Activated naive CD4-positive, alpha-beta T cell treated with anti-CD3 and anti-CD28 coated beads, Interleukin-2, amount 50 U/mL, for 24 hours (primary cell): ENCODE results near the gene VMAC.
A peak's percentile ranks its signal among the peaks of the same experiment; 100 is the strongest.

ENCODE experiments used
- H3K27ac Mint-ChIP-seq: one replicate; pipeline ENCODE4 v1.8.0; 2021; ENCODE audit warnings: mild to moderate bottlenecking, mixed read lengths
- H3K27me3 Mint-ChIP-seq: one replicate; pipeline ENCODE4 v1.8.0; 2021; ENCODE audit warnings: mixed read lengths
- H3K36me3 Mint-ChIP-seq: one replicate; pipeline ENCODE4 v1.8.0; 2021; ENCODE audit warnings: mixed read lengths
- H3K4me1 Mint-ChIP-seq: one replicate; pipeline ENCODE4 v1.8.0; 2021; ENCODE audit warnings: mixed read lengths
- H3K4me3 Mint-ChIP-seq: one replicate; pipeline ENCODE4 v1.8.0; 2021; ENCODE audit warnings: mild to moderate bottlenecking, mixed read lengths
- H3K9me3 Mint-ChIP-seq: one replicate; pipeline ENCODE4 v1.8.0; 2021; ENCODE audit warnings: mixed read lengths

The VMAC gene

DNA sequence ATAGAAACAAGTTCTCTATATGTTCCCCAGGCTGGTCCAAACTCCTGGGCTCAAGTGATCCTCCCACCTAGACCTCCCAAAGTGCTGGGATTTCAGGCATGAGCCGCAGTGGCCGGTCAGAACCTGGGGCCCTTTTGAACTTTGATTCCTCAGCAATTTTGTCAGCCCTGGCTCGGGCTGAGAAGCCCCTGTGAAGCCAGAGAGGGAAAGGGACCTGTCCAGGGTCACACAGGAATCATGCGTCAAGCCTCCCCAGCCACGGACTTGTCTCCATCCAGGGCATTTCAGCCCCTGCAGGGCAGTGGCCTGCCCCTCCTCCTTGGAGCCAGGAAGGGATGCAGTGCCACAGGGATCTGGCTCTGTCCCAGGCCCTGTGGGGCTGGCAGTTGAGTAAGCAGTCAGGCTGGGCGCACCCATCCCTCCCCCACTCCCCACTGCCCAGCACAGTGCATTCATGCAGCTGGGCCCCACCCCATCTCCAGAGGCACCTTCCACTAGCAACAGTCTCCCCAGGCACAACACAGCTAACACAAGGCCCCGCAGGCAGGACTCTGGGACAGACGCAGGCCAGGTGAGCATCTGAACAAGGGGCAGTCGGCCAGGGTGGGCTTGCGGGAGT is 9.2 kb downstream of the VMAC start, which contains the start of gene CAPS:
CAPS (plus strand) TSS at position 516 of the 619 bp plus-strand sequence. CDS start 153 bp downstream, outside the sequence.
- Mint-ChIP-seq H3K9me3 (no peaks in the 10 kb centered on the region), H3K4me1 (no peaks in the 10 kb centered on the region), H3K27me3 (no peaks in the 10 kb centered on the region), H3K4me3 (no peak within 1 kb of the TSS), H3K27ac (no peak within 1 kb of the TSS), H3K36me3 (no peaks in the 10 kb centered on the region)

DNA sequence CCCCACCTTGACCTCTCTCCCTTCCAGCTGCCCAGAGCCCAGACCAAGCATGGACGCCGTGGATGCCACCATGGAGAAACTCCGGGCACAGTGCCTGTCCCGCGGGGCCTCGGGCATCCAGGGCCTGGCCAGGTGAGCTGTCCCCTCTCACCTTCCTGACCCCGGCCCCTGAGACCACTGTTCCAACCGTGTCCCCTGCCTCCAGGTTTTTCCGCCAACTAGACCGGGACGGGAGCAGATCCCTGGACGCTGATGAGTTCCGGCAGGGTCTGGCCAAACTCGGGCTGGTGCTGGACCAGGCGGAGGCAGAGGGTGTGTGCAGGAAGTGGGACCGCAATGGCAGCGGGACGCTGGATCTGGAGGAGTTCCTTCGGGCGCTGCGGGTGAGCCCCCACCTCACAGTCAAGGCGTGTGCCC is 9.7 kb downstream of the VMAC start:
- Mint-ChIP-seq H3K36me3 (no peaks in the 10 kb centered on the region), H3K9me3 (no peaks in the 10 kb centered on the region), H3K27ac (no peak overlapping the region), H3K4me1 (no peaks in the 10 kb centered on the region), H3K27me3 (no peaks in the 10 kb centered on the region), H3K4me3 (no peak overlapping the region)

DNA sequence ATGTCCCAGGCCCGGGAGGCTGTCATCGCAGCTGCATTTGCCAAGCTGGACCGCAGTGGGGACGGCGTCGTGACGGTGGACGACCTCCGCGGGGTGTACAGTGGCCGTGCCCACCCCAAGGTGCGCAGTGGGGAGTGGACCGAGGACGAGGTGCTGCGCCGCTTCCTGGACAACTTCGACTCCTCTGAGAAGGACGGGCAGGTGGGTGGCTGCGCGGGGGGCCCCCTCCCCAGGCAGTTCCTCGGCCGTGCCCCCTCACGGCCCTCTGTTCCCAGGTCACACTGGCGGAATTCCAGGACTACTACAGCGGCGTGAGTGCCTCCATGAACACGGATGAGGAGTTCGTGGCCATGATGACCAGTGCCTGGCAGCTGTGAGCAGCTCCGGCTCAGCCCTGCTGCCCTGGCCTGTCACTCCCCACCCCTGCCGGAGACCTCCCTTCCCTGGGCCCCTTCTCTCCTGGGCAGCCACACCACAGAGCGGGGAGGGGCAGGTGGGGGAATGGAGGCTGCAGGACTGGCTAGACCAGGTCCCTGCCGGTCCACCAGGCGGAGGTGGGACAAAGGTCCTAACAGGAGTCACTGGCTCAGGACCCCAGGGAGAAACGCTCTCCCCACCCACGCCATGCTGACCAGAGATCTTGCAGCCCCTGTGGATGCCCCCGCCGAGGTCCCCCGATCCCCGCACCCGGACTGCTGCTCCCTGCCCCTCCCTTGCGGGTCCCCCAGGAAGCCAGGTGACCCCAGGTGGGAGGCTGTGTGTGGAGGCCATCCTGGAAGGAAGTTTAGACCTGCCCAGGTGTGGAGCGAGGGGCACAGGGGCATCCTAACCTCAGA is 10.5 kb downstream of the VMAC start:
- Mint-ChIP-seq H3K27ac (no peak overlapping the region), H3K4me3 (no peak overlapping the region), H3K36me3 (no peaks in the 10 kb centered on the region), H3K27me3 (no peaks in the 10 kb centered on the region), H3K4me1 (no peaks in the 10 kb centered on the region), H3K9me3 (no peaks in the 10 kb centered on the region)

DNA sequence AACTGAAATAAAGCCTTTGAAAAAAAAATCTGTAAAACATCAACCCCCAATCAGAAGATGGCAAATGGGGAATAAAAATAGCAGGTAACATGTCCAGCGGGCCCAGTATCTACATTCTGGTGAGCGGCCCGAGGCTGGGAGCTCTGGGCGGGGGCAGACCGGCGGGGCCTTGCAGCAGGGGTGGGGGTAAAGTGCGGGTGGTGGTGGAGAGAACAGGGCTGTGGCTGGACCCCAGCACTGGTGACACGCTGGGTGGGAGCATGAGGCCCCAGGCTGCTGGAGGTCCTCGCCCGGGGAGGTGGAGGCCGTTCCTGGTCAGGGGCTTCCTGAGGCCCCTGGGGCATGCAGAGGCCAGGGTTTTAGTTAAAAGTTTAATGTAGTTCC is 11.1 kb downstream of the VMAC start:
- Mint-ChIP-seq H3K4me1 (no peaks in the 10 kb centered on the region), H3K27me3 (no peaks in the 10 kb centered on the region), H3K4me3 (no peak overlapping the region), H3K9me3 (no peaks in the 10 kb centered on the region), H3K27ac (no peak overlapping the region), H3K36me3 (no peaks in the 10 kb centered on the region)

DNA sequence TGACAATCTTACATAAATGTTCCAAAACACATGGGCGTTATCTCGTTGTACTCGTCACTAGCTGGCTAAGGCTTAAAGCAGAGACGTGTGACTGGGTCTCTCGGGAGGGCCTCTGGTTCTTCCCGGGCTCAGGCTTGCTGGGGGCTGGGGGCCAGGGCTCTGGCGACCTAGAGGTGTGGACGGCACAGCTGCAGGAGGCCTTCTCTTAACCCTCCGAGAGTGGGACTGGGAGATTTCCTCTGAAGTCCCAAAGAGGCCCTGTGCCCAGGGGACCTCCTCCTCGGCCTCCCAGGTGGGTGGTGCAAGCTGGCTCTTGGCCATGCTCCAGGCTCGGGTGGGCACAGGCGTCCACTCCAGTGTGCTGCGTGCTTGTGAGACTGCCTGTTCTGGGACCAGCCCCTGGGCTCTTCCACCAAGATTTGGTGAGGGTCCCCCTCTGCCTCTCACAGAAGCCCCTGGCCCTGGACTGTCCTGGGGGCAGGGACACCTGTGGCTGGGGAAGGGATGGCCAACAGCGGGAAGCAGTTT is 11.6 kb downstream of the VMAC start:
- no peaks in the 10 kb centered on the region for H3K4me1 Mint-ChIP-seq
- no peaks in the 10 kb centered on the region for H3K9me3 Mint-ChIP-seq
- H3K36me3 Mint-ChIP-seq: no peaks in the 10 kb centered on the region
- no peaks in the 10 kb centered on the region for H3K27me3 Mint-ChIP-seq
- no peak overlapping the region for H3K27ac Mint-ChIP-seq
- H3K4me3 Mint-ChIP-seq: no peak overlapping the region

DNA sequence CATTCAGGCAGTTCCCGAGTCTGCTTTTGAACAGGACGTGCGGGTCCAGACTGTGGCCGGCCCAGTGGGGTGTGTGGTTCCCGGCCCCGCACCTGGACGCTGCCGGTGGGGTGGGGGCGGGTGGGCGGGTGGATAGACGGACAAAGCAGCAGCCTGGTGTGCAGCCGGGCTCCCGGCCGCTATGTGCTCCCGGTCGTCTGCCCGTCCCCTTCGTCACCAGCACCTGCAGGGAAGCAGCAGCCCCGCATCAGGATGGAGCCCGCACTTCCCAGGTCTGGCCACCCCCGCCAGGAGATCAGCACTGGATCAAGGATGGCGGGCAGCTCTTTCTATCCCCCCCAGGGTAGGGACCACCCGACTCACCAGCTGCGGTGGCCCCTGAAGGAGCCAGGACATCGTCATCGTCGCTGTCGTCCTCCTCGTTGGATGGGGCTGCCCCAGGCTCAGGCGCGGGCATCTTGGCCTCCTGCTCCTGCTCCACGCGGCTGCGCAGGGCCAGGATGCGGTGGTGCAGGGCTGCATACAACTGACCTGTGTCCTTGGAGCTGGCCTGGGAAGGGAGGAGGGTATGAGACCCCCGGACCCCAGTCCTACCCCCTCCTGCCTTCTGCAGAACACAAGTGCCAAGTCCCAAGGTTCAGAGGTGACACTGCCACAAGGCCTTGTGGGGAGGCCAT is 12.9 kb downstream of the VMAC start:
- H3K4me3 Mint-ChIP-seq: no peak overlapping the region
- no peak overlapping the region for H3K27ac Mint-ChIP-seq
- H3K27me3 Mint-ChIP-seq: no peaks in the 10 kb centered on the region
- H3K4me1 Mint-ChIP-seq: no peaks in the 10 kb centered on the region
- H3K9me3 Mint-ChIP-seq: no peaks in the 10 kb centered on the region
- no peaks in the 10 kb centered on the region for H3K36me3 Mint-ChIP-seq

DNA sequence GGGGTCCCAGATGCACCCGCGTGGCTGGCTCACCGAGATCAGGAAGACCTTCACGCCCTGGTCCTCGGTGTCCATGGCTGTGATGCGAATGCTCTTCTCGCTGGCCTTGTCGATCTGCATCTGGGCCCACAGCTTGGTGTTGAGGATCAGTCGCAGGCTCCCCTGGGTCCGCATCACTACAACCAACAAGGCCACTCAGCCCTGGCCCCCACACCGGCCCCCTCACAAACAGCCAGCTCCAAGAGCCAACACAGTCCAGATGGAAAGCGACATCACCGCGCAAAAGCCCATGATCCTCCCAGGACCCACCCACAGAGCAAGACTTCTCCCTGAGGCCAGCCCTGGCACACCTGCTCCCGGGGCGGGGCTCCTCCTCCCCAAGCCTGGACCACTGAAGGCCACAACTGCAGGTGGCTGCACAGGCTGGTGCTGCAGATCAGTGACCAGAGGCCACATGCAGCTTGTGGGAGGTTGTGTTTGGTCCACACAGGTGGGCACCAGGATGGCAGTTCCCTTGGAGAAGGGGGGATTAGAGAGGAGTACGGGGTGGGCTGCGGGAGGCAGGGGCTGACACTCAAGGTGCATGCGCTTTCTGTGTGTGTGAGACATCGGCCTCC is 13.9 kb downstream of the VMAC start:
- no peaks in the 10 kb centered on the region for H3K27me3 Mint-ChIP-seq

DNA sequence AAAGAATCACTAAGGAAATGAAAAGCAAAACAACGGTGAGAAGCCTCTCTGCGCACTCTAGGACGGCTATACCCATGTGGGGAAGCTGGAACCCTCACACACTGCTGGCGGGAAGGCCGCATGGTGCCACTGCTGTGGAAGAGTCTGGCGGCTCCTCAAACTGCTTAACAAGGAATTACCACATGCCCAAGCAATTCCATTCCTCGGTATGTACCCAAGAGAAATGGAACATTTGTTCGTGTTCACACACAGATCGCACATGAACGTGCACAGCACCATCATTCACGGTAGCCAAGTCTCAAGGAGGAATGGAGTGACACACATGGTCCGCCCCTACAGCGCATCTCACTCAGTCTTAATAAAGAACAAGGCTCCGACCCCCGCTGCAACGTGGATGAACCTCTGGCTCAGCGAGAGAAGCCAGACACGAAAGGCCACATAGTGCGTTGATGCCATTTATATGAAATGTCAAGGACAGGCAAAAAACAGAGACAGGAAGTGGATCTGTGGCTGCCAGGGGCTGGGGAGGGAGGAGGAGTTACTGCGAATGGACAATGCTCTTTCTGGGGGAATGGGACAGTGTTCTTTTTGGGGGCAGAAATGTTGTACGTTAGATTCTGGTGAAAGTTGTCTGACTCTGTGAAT is 17.0 kb downstream of the VMAC start:
- no peak overlapping the region for H3K4me3 Mint-ChIP-seq
- no peaks in the 10 kb centered on the region for H3K9me3 Mint-ChIP-seq
- H3K4me1 Mint-ChIP-seq: no peaks in the 10 kb centered on the region
- no peak overlapping the region for H3K27ac Mint-ChIP-seq
- no peaks in the 10 kb centered on the region for H3K27me3 Mint-ChIP-seq
- peaks cover 2% of the 10 kb centered on the region for H3K36me3 Mint-ChIP-seq

More for the DNA sequence above, 13.9 kb downstream of the VMAC start:
- H3K4me3 Mint-ChIP-seq: no peak overlapping the region
- no peaks in the 10 kb centered on the region for H3K4me1 Mint-ChIP-seq
- no peaks in the 10 kb centered on the region for H3K9me3 Mint-ChIP-seq
- peak overlapping the region; percentile 30 for H3K27ac Mint-ChIP-seq
- H3K36me3 Mint-ChIP-seq: no peaks in the 10 kb centered on the region

DNA sequence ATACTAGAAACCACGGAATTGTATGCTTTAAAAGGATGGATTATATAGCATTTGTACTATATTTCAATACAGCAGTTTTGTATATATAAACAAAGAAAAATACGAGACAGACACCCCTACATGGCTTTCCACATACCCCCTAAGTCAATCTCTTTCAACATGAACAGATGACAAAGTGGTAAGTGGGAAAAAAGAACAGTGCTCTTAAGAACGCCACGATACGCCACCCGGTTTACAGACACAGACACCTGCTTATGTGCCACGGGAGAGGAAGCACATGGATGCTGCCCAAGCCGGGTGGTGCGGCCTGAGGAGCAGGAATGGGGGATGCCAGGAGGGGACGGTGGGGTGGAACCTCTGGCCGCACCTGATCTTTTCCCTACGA is 17.5 kb downstream of the VMAC start:
- Mint-ChIP-seq H3K36me3 (peaks cover 2% of the 10 kb centered on the region), H3K9me3 (no peaks in the 10 kb centered on the region), H3K27ac (no peak overlapping the region), H3K4me1 (no peaks in the 10 kb centered on the region), H3K4me3 (no peak overlapping the region), H3K27me3 (no peaks in the 10 kb centered on the region)

DNA sequence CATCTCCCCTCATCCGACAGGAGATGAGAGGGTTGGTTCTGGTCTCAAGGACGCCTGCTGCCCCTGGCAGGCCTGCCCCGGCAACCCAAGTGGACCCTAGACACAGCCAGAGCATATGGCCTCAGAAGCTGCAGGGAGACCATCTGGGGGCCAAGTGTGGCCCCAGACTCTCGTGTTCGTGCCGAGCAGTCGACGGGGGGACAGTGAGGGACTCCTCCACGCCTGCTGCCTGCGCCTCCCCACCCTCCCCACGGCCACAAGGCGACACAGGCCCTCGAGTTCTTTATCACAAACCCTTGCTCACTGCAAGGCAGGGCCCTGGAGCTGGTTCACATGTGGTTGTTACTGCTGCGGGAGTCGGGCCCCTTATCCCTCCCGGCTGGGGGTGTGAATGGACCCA is 18.7 kb downstream of the VMAC start:
- no peaks in the 10 kb centered on the region for H3K9me3 Mint-ChIP-seq
- H3K36me3 Mint-ChIP-seq: peaks cover 6% of the 10 kb centered on the region
- no peak overlapping the region for H3K27ac Mint-ChIP-seq
- no peaks in the 10 kb centered on the region for H3K4me1 Mint-ChIP-seq
- no peak overlapping the region for H3K4me3 Mint-ChIP-seq
- no peaks in the 10 kb centered on the region for H3K27me3 Mint-ChIP-seq

DNA sequence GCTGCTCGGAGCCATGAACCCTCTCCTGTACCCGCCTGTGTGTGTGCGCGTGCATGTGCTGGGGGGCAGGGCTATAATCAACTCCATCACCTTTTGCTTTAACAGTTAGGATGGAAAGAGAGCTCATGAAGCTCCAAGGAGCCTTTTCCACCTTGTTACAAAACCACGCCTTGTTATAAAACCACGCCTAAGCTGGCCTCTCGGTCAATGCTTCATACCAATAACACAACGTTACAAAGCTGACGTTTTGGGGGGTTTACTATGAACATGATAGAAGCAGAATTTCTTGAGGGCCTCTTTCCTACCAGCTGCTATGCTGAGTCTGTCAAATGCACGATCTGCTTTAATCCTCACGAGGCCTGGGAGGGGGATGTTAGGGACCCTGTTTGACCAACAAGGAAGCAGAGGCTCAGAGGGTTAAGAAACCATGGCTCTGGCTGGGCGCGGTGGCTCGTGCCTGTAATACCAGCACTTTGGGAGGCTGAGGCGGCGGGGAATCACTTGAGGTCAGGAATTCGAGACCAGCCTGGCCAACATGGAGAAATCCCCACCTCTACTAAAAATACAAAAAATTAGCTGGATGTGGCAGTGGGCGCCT is 21.3 kb downstream of the VMAC start:
- Mint-ChIP-seq H3K4me3 (no peak overlapping the region), H3K27me3 (no peaks in the 10 kb centered on the region), H3K36me3 (peaks cover 11% of the 10 kb centered on the region), H3K4me1 (no peaks in the 10 kb centered on the region), H3K27ac (no peak overlapping the region), H3K9me3 (no peaks in the 10 kb centered on the region)

DNA sequence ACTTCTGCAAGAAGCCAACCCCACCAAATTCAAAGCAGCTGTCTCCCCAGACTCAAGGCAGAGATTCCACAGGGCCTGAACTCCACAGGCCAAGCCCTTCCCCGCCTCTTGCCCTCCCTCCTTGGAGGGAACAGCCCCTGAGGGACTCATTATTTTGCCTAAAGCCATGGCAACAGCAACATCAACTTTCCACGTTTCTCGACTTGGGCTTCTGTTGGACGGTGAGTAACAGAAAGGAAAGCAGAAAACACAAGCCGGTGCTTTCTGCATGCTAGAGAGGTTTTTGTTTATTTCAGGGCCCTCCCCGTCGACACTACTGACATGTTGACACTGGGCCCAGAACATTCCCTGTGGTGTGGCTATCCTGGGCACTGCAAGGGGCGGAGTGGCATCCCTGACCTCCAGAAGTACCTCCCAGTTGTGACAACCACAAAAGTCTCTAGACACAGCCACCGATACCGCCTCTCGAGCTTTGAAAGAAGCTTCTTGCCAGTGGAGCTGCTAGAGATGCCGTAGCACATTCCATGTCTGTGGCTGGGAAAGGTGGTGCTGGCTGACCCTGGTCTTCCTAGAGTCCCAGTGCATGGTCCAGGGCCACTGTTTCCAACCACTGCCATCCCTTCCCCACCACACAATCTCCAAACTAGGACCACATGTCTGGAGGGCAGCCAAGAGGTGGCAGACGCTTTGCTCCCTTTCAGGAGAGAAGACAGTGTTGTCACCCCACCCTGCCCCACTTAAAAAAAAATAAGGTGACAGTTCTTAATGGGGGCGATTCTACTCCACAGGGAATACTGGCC is 22.2 kb downstream of the VMAC start:
- Mint-ChIP-seq H3K27me3 (no peaks in the 10 kb centered on the region), H3K4me1 (no peaks in the 10 kb centered on the region), H3K27ac (no peak overlapping the region), H3K4me3 (no peak overlapping the region), H3K9me3 (no peaks in the 10 kb centered on the region), H3K36me3 (peaks cover 11% of the 10 kb centered on the region)

DNA sequence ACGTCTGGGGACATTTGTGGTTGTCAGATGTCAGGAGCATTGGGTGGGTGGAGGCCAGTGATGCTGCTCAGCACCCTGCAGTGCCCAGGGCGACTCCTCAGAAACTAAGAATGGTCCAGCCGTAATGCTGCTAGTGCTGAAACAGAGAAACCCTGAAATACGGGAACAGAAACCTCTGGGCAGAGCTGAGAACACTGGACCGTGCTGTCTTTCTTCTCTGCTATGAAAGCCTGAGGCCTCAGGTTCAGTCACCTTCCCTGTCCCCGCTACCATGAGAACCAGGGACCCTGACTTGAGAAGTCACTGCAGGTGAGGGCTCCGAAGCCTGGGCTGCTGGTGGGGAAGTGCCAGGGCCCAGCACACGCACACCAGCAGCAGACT is 22.8 kb downstream of the VMAC start:
- Mint-ChIP-seq H3K4me1 (no peaks in the 10 kb centered on the region), H3K4me3 (no peak overlapping the region), H3K36me3 (peaks cover 11% of the 10 kb centered on the region), H3K27me3 (no peaks in the 10 kb centered on the region), H3K27ac (no peak overlapping the region), H3K9me3 (no peaks in the 10 kb centered on the region)

DNA sequence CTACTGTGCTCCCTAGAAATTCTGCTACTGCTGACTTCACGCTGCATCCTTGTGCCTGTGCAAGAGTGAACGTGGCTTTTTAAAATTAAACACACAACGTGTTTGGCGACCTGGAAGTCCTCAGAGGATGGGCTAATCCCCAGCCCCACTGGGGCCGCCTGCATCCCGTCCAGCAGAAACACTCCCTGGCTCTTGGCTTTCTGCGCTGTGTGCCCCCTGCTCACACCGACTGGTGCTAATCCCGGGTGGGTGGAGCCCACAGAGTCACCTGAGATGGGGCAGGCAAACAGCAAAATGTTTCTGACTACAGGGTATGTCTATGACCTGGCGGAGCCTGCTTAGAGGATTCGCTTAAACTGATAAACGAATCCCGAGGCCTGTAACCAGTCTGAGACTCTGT is 24.5 kb downstream of the VMAC start:
- Mint-ChIP-seq H3K4me1 (no peaks in the 10 kb centered on the region), H3K27ac (no peak overlapping the region), H3K9me3 (no peaks in the 10 kb centered on the region), H3K27me3 (no peaks in the 10 kb centered on the region), H3K4me3 (no peak overlapping the region), H3K36me3 (peaks cover 11% of the 10 kb centered on the region)
